ENCODE data around the gene UBE2R2.

The UBE2R2 gene

GRCh38 chr9:33924978-33925797, 108.2 kb downstream of the UBE2R2 start:
- Histone ChIP-seq H3K9me3 (ENCODE audit: insufficient read depth, low read length, severe bottlenecking) (no peaks in the 10 kb centered on the region), H3K4me2 (ENCODE audit: insufficient read depth, low read length) (no peak overlapping the region), H3K9ac (ENCODE audit: low read depth, low read length) (no peak overlapping the region), H3K4me3 (ENCODE audit: low read depth in 1 of 2, low read length in 2 of 2) (no peak overlapping the region), H2AFZ (ENCODE audit: low read depth, low read length) (no peak overlapping the region), H3K27me3 (ENCODE audit: insufficient read depth, low read length, poor library complexity) (no peaks in the 10 kb centered on the region), H4K20me1 (ENCODE audit: insufficient read depth, low read length) (peaks cover 15% of the 10 kb centered on the region), H3K79me2 (ENCODE audit: insufficient read depth, low read length) (no peaks in the 10 kb centered on the region), H3K36me3 (ENCODE audit: insufficient read depth, low read length) (peaks cover 96% of the 10 kb centered on the region), H3K27ac (ENCODE audit: low read length) (no peak overlapping the region), H3K4me1 (ENCODE audit: insufficient read depth, low read length) (no peaks in the 10 kb centered on the region)
- TF ChIP-seq, protein P1, sequence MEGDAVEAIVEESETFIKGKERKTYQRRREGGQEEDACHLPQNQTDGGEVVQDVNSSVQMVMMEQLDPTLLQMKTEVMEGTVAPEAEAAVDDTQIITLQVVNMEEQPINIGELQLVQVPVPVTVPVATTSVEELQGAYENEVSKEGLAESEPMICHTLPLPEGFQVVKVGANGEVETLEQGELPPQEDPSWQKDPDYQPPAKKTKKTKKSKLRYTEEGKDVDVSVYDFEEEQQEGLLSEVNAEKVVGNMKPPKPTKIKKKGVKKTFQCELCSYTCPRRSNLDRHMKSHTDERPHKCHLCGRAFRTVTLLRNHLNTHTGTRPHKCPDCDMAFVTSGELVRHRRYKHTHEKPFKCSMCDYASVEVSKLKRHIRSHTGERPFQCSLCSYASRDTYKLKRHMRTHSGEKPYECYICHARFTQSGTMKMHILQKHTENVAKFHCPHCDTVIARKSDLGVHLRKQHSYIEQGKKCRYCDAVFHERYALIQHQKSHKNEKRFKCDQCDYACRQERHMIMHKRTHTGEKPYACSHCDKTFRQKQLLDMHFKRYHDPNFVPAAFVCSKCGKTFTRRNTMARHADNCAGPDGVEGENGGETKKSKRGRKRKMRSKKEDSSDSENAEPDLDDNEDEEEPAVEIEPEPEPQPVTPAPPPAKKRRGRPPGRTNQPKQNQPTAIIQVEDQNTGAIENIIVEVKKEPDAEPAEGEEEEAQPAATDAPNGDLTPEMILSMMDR (IDR thresholded peaks at IDR 0.05; ENCODE audit: borderline replicate concordance, extremely low read depth, low read length, poor library complexity, severe bottlenecking) = peak; percentile 74
- no peak for TF ChIP-seq EZH2 (IDR thresholded peaks at IDR 0.05; ENCODE audit: borderline replicate concordance, low read depth, low read length, severe bottlenecking)
- peak; percentile 49 for DNase-seq
- ATAC-seq (ENCODE audit: insufficient read depth, low read depth) = peak; percentile 63

DNA sequence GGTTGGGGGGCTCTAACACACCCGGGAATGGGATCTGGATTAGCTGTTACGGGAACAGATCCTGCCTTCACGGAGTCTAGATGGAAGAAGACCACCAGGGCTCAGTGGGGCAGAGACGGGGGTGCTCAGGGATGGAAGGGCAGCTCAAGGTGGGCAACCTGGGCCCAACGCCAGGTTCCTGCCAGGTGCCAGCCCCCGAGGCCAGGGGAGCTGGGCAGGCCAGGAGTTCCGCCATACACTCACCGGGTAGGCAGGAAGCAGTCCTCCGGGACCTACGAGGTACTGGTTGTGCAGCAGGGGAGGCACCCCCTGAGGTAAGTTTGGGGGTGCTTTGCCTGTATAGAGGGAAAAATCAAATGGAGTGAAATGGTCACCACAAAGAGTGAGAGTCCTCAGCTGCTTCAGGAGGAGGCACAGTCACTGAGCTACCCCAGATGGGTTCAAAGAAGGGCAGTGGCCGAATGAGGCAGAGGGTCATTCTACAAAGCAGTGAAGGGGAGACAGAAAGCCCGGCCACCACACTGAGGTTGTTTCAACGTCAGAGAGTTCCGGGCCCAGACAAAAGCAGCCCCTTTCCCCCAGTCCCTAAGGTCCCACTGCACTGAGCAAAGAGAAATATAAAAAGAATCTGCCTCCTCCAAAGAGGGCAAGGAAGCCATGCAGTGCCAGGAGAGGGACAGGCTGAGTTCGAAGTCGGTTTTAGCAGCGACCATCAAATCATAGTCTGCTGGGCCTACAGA, 110.0 kb downstream of the UBE2R2 start:
- Histone ChIP-seq H2AFZ (ENCODE audit: low read depth, low read length) (no peak overlapping the region), H3K4me3 (ENCODE audit: low read depth in 1 of 2, low read length in 2 of 2) (no peak overlapping the region), H3K4me2 (ENCODE audit: insufficient read depth, low read length) (no peak overlapping the region), H3K36me3 (ENCODE audit: insufficient read depth, low read length) (peaks cover 94% of the 10 kb centered on the region), H4K20me1 (ENCODE audit: insufficient read depth, low read length) (peaks cover 15% of the 10 kb centered on the region), H3K79me2 (ENCODE audit: insufficient read depth, low read length) (no peaks in the 10 kb centered on the region), H3K27ac (ENCODE audit: low read length) (no peak overlapping the region), H3K9ac (ENCODE audit: low read depth, low read length) (no peak overlapping the region), H3K9me3 (ENCODE audit: insufficient read depth, low read length, severe bottlenecking) (no peaks in the 10 kb centered on the region), H3K27me3 (ENCODE audit: insufficient read depth, low read length, poor library complexity) (no peaks in the 10 kb centered on the region), H3K4me1 (ENCODE audit: insufficient read depth, low read length) (no peaks in the 10 kb centered on the region)
- ATAC-seq (ENCODE audit: insufficient read depth, low read depth) (no peak), DNase-seq (no peak)
- TF ChIP-seq EZH2 (IDR thresholded peaks at IDR 0.05; ENCODE audit: borderline replicate concordance, low read depth, low read length, severe bottlenecking) = no peak
- TF ChIP-seq, protein P1 (IDR thresholded peaks at IDR 0.05; ENCODE audit: borderline replicate concordance, extremely low read depth, low read length, poor library complexity, severe bottlenecking) = no peak

GRCh38 chr9:33927694-33928093, 110.7 kb downstream of the UBE2R2 start:
- H3K27me3 ChIP-seq (ENCODE audit: insufficient read depth, low read length, poor library complexity) = no peaks in the 10 kb centered on the region
- H2AFZ ChIP-seq (ENCODE audit: low read depth, low read length) = no peak overlapping the region
- no peak for ATAC-seq (ENCODE audit: insufficient read depth, low read depth)
- H3K36me3 ChIP-seq (ENCODE audit: insufficient read depth, low read length) = peaks cover 94% of the 10 kb centered on the region
- H3K9ac ChIP-seq (ENCODE audit: low read depth, low read length) = no peak overlapping the region
- peaks cover 15% of the 10 kb centered on the region for H4K20me1 ChIP-seq (ENCODE audit: insufficient read depth, low read length)
- no peak overlapping the region for H3K27ac ChIP-seq (ENCODE audit: low read length)
- no peaks in the 10 kb centered on the region for H3K4me1 ChIP-seq (ENCODE audit: insufficient read depth, low read length)
- H3K9me3 ChIP-seq (ENCODE audit: insufficient read depth, low read length, severe bottlenecking) = no peaks in the 10 kb centered on the region
- no peak for DNase-seq
- TF ChIP-seq EZH2 (IDR thresholded peaks at IDR 0.05; ENCODE audit: borderline replicate concordance, low read depth, low read length, severe bottlenecking) = no peak
- TF ChIP-seq, protein P1 (IDR thresholded peaks at IDR 0.05; ENCODE audit: borderline replicate concordance, extremely low read depth, low read length, poor library complexity, severe bottlenecking) = no peak
- H3K79me2 ChIP-seq (ENCODE audit: insufficient read depth, low read length) = no peaks in the 10 kb centered on the region
- no peak overlapping the region for H3K4me3 ChIP-seq (ENCODE audit: low read depth in 1 of 2, low read length in 2 of 2)
- no peak overlapping the region for H3K4me2 ChIP-seq (ENCODE audit: insufficient read depth, low read length)
